ENCODE data around the gene PDF. TPM values are rescaled to one million over a fixed set of nuclear protein-coding genes. Genes with fewer than 3 reads are reported as not detected.

The PDF gene
- total and polyA plus RNA-seq, 2 of the 13 experiments (the other 11 are each of a cell fraction or from before 2014, with no cell fraction given), result 12.4 to 48.8 TPM

DNA sequence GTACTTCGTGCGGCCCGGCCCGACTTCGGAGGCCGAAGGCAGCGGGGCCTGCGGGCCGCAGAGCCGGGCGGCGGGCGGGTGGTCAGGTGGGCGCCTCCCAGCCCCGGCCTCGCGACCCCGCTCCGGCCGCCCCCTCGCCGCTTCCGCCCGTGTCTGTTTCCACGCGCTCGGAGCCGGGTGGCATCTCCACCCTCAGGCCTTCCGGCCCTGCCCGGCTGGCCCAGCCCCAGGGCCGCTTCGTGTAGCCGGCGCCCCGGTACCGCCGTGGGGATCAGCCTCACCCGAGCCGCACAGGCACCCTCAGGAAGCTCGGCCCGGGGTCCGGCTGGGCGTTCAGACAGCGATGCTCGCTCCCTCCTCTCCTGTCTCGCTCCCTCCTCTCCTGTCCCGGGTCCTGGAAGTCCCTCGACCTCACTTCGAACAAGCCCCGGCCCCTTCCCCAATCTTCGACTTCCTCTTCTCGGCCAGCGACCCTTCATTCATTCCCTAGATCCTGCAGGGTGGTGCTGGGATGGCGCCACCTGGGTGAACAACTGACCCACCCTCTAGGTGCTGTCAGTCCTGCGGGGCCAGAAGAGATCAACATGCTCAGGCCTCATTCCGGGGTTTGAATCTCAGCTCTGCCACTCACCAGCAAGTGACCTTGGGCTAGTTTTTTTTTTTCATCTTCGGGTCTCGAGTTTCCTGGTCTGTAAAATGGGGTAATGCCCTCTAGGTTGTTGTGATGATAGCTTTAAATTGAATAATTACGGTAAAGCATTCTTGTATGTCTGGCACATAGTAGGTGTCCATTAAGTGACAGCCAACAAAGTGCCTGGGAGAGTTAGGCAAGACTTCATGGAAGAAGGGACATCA lies 18.6 kb downstream of the PDF start (continued):
- TF ChIP-seq, protein P1, sequence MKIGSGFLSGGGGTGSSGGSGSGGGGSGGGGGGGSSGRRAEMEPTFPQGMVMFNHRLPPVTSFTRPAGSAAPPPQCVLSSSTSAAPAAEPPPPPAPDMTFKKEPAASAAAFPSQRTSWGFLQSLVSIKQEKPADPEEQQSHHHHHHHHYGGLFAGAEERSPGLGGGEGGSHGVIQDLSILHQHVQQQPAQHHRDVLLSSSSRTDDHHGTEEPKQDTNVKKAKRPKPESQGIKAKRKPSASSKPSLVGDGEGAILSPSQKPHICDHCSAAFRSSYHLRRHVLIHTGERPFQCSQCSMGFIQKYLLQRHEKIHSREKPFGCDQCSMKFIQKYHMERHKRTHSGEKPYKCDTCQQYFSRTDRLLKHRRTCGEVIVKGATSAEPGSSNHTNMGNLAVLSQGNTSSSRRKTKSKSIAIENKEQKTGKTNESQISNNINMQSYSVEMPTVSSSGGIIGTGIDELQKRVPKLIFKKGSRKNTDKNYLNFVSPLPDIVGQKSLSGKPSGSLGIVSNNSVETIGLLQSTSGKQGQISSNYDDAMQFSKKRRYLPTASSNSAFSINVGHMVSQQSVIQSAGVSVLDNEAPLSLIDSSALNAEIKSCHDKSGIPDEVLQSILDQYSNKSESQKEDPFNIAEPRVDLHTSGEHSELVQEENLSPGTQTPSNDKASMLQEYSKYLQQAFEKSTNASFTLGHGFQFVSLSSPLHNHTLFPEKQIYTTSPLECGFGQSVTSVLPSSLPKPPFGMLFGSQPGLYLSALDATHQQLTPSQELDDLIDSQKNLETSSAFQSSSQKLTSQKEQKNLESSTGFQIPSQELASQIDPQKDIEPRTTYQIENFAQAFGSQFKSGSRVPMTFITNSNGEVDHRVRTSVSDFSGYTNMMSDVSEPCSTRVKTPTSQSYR (CRISPR knock-in tag; IDR thresholded peaks at IDR 0.05; ENCODE audit: borderline replicate concordance), result 0 out of 2 replicates have a peak, but pooled peaks have one; percentile 1
- TF ChIP-seq FIP1L1 (IDR thresholded peaks at IDR 0.05; ENCODE audit: borderline replicate concordance, insufficient read depth, low read depth, low read length) (no peak), ARNTL (CRISPR knock-in tag; IDR thresholded peaks at IDR 0.05) (peak; percentile 44; the same call in 1 of the 2 replicates), KLF16 (CRISPR knock-in tag; IDR thresholded peaks at IDR 0.05) (peak in 1 of 2 experiments; percentile 63; a peak in 2 of 4 replicates), U2AF2 (IDR thresholded peaks at IDR 0.05; ENCODE audit: low read depth, low read length) (no peak), ZSCAN30 (CRISPR knock-in tag; IDR thresholded peaks at IDR 0.05) (no peak), ZSCAN25 (CRISPR knock-in tag; IDR thresholded peaks at IDR 0.05) (no peak), SPEN (CRISPR knock-in tag; IDR thresholded peaks at IDR 0.05; ENCODE audit: low read depth) (peak; percentile 75; the same call in 1 of the 2 replicates), REL (CRISPR knock-in tag; conservative IDR thresholded peaks at IDR 0.05) (no peak), ZNF747 (CRISPR knock-in tag; IDR thresholded peaks at IDR 0.05; ENCODE audit: borderline replicate concordance) (no peak), HOXA3 (CRISPR knock-in tag; IDR thresholded peaks at IDR 0.05) (no peak), MAF1 (CRISPR knock-in tag; IDR thresholded peaks at IDR 0.05; ENCODE audit: borderline replicate concordance) (no peak)
- TF ChIP-seq, protein P2, sequence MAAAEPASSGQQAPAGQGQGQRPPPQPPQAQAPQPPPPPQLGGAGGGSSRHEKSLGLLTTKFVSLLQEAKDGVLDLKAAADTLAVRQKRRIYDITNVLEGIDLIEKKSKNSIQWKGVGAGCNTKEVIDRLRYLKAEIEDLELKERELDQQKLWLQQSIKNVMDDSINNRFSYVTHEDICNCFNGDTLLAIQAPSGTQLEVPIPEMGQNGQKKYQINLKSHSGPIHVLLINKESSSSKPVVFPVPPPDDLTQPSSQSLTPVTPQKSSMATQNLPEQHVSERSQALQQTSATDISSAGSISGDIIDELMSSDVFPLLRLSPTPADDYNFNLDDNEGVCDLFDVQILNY (CRISPR knock-in tag; conservative IDR thresholded peaks at IDR 0.05), result 0 out of 2 replicates have a peak, but pooled peaks have one; percentile 4
- TF ChIP-seq, protein P3, sequence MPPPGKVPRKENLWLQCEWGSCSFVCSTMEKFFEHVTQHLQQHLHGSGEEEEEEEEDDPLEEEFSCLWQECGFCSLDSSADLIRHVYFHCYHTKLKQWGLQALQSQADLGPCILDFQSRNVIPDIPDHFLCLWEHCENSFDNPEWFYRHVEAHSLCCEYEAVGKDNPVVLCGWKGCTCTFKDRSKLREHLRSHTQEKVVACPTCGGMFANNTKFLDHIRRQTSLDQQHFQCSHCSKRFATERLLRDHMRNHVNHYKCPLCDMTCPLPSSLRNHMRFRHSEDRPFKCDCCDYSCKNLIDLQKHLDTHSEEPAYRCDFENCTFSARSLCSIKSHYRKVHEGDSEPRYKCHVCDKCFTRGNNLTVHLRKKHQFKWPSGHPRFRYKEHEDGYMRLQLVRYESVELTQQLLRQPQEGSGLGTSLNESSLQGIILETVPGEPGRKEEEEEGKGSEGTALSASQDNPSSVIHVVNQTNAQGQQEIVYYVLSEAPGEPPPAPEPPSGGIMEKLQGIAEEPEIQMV (CRISPR knock-in tag; IDR thresholded peaks at IDR 0.05; ENCODE audit: low read depth), result peak; percentile 40; the same call in 1 of the 2 replicates
- TF ChIP-seq, protein P4, sequence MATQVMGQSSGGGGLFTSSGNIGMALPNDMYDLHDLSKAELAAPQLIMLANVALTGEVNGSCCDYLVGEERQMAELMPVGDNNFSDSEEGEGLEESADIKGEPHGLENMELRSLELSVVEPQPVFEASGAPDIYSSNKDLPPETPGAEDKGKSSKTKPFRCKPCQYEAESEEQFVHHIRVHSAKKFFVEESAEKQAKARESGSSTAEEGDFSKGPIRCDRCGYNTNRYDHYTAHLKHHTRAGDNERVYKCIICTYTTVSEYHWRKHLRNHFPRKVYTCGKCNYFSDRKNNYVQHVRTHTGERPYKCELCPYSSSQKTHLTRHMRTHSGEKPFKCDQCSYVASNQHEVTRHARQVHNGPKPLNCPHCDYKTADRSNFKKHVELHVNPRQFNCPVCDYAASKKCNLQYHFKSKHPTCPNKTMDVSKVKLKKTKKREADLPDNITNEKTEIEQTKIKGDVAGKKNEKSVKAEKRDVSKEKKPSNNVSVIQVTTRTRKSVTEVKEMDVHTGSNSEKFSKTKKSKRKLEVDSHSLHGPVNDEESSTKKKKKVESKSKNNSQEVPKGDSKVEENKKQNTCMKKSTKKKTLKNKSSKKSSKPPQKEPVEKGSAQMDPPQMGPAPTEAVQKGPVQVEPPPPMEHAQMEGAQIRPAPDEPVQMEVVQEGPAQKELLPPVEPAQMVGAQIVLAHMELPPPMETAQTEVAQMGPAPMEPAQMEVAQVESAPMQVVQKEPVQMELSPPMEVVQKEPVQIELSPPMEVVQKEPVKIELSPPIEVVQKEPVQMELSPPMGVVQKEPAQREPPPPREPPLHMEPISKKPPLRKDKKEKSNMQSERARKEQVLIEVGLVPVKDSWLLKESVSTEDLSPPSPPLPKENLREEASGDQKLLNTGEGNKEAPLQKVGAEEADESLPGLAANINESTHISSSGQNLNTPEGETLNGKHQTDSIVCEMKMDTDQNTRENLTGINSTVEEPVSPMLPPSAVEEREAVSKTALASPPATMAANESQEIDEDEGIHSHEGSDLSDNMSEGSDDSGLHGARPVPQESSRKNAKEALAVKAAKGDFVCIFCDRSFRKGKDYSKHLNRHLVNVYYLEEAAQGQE (IDR thresholded peaks at IDR 0.05; ENCODE audit: borderline replicate concordance in 1 of 2, low read depth in 1 of 2, low read length in 2 of 2), result no peak
